H1 (cell line): ENCODE measurements around the gene ZNF750. TPM values are rescaled to one million over a fixed set of nuclear protein-coding genes. Genes with fewer than 3 reads are reported as not detected.
A peak's percentile ranks its signal among the peaks of the same experiment; 100 is the strongest.

Experiments
- CTCF ChIA-PET: fragments of 300-600 bp; sonication (Branson Sonifier 250); formaldehyde crosslinking; loops from one replicate; lab custom pipeline; 2021; ENCODE audit not compliant: partially characterized antibody; lab: Charles Lee
- POLR2A ChIA-PET: fragments of 300-600 bp; sonication (Branson Sonifier 250); formaldehyde crosslinking; loops from one replicate; lab custom pipeline; 2021; ENCODE audit warnings: inconsistent platforms; ENCODE audit not compliant: partially characterized antibody; lab: Charles Lee
- DNase-seq, 2 experiments: peaks; one replicate each; pipeline versions ENCODE4 v3.0.0 to v3.0.0-alpha.2; 2010 to 2022; ENCODE audit warnings: low spot score in 2 of 2, low read depth in 1 of 2, mixed read lengths in 1 of 2
- FAIRE-seq: peaks from 2 replicates; lab custom pipeline; 2011; peaks lifted over from hg19 to GRCh38; lab: Jason Lieb, UNC
- H2AFZ ChIP-seq: 2 replicates; pipeline ENCODE4 v1.8.1; 2012; ENCODE audit warnings: low read length, inconsistent platforms
- H2AK5ac ChIP-seq: 2 replicates; pipeline ENCODE4 v1.6.1; 2013; ENCODE audit warnings: low read depth, low read length
- H2BK120ac ChIP-seq: replicated peaks from 2 replicates; pipeline ENCODE3; 2013; ENCODE audit warnings: low read depth, low read length, inconsistent platforms
- H2BK12ac ChIP-seq: 2 replicates; pipeline ENCODE4 v1.6.1; 2013; ENCODE audit warnings: low read depth, low read length
- H2BK15ac ChIP-seq: 2 replicates; pipeline ENCODE4 v1.6.1; 2013; ENCODE audit warnings: low read length
- H2BK20ac ChIP-seq: 2 replicates; pipeline ENCODE4 v1.6.1; 2013; ENCODE audit warnings: low read length
- H2BK5ac ChIP-seq: 2 replicates; pipeline ENCODE4 v1.6.1; 2013; ENCODE audit warnings: low read depth, low read length
- H3K14ac ChIP-seq: 2 replicates; pipeline ENCODE4 v1.6.1; 2013; ENCODE audit warnings: inconsistent platforms; ENCODE audit not compliant: insufficient read length
- H3K18ac ChIP-seq: 2 replicates; pipeline ENCODE4 v1.6.1; 2013; ENCODE audit warnings: low read length; ENCODE audit errors: extremely low read depth
- H3K23ac ChIP-seq: 2 replicates; pipeline ENCODE4 v1.6.1; 2013; ENCODE audit warnings: inconsistent platforms; ENCODE audit not compliant: insufficient read length
- H3K23me2 ChIP-seq: 2 replicates; pipeline ENCODE4 v1.6.1; 2013; ENCODE audit warnings: low read depth, low read length
- H3K27ac ChIP-seq: 2 replicates; pipeline ENCODE4 v1.6.1; 2011; ENCODE audit warnings: low read depth, low read length, inconsistent platforms
- H3K27me3 ChIP-seq, 4 experiments: replicated peaks in 1 of 4; 1 replicate in 1 of 4; 2 replicates in 3 of 4; pipeline versions ENCODE4 v1.6.1 to v1.8.1; 2011 to 2013; ENCODE audit warnings: low read length in 3 of 4, mild to moderate bottlenecking in 3 of 4, inconsistent platforms in 2 of 4, mixed read lengths in 2 of 4, moderate library complexity in 1 of 4; ENCODE audit not compliant: control insufficient read depth in 3 of 4, insufficient read depth in 3 of 4; ENCODE audit errors: extremely low read depth in 1 of 4
- H3K36me3 ChIP-seq, 4 experiments: 2 replicates each; pipeline versions ENCODE4 v1.6.1 to v1.8.1; 2011 to 2013; ENCODE audit warnings: mild to moderate bottlenecking in 4 of 4, low read length in 3 of 4, moderate library complexity in 2 of 4, control low read depth in 1 of 4, inconsistent platforms in 1 of 4; ENCODE audit not compliant: insufficient read depth in 4 of 4, control insufficient read depth in 2 of 4
- H3K4ac ChIP-seq: replicated peaks from 2 replicates; pipeline ENCODE3; 2013; ENCODE audit warnings: low read length, low read depth, mixed read lengths, inconsistent platforms; ENCODE audit not compliant: insufficient read length
- H3K4me1 ChIP-seq, 4 experiments: replicated peaks in 1 of 4; 1 replicate in 1 of 4; 2 replicates in 3 of 4; pipeline versions ENCODE4 v1.6.1 to v1.8.1; 2011 to 2013; ENCODE audit warnings: low read length in 3 of 4, inconsistent platforms in 2 of 4, mixed read lengths in 1 of 4; ENCODE audit not compliant: insufficient read depth in 4 of 4, control insufficient read depth in 3 of 4
- H3K4me2 ChIP-seq, 2 experiments: 2 replicates each; pipeline versions ENCODE4 v1.6.1 to v1.8.1; 2011 to 2013; ENCODE audit warnings: low read depth in 2 of 2, low read length in 2 of 2, control low read depth in 1 of 2, inconsistent platforms in 1 of 2, mild to moderate bottlenecking in 1 of 2; ENCODE audit not compliant: insufficient read depth in 1 of 2
- H3K4me3 ChIP-seq, 4 experiments: fragments of 200-600, 300-600 bp in 1 of 4; sonication (generic), shearing (Covaris generic), sonication (Bioruptor Twin) in 1 of 4; 2 replicates each; pipeline versions ENCODE4 v1.5.1 to v1.8.1; 2011 to 2016; ENCODE audit warnings: low read length in 4 of 4, low read depth in 3 of 4, control low read depth in 2 of 4, inconsistent platforms in 2 of 4, mild to moderate bottlenecking in 2 of 4, mixed read lengths in 1 of 4, moderate library complexity in 1 of 4; ENCODE audit not compliant: insufficient read depth in 2 of 4; ENCODE audit errors: extremely low read depth in 1 of 4
- H3K56ac ChIP-seq: replicated peaks from 2 replicates; pipeline ENCODE3; 2013; ENCODE audit warnings: low read depth, mild to moderate bottlenecking, mixed read lengths, low read length, inconsistent platforms; ENCODE audit not compliant: insufficient read length
- H3K79me1 ChIP-seq: 2 replicates; pipeline ENCODE4 v1.6.1; 2013; ENCODE audit warnings: low read depth, low read length, control low read depth
- H3K79me2 ChIP-seq, 2 experiments: 2 replicates each; pipeline versions ENCODE4 v1.6.1 to v1.8.1; 2012 to 2013; ENCODE audit warnings: low read length in 2 of 2, mild to moderate bottlenecking in 2 of 2, inconsistent platforms in 1 of 2; ENCODE audit not compliant: insufficient read depth in 2 of 2, control insufficient read depth in 1 of 2
- H3K9ac ChIP-seq, 4 experiments: replicated peaks in 1 of 4; 1 replicate in 1 of 4; 2 replicates in 3 of 4; pipeline versions ENCODE4 v1.6.1 to v1.8.1; 2011 to 2013; ENCODE audit warnings: low read depth in 3 of 4, low read length in 3 of 4, control low read depth in 2 of 4, mild to moderate bottlenecking in 2 of 4, moderate library complexity in 2 of 4, inconsistent platforms in 1 of 4; ENCODE audit errors: extremely low read depth in 1 of 4
- H3K9me3 ChIP-seq, 2 experiments: 2 replicates each; pipeline versions ENCODE4 v1.6.1 to v1.8.1; 2012 to 2013; ENCODE audit warnings: mild to moderate bottlenecking in 2 of 2, moderate library complexity in 2 of 2, control low read depth in 1 of 2, inconsistent platforms in 1 of 2, low read depth in 1 of 2, low read length in 1 of 2, mixed read lengths in 1 of 2; ENCODE audit not compliant: insufficient read depth in 2 of 2
- H4K20me1 ChIP-seq, 2 experiments: replicated peaks in 1 of 2; 2 replicates each; pipeline versions ENCODE3 to v1.8.1; 2011 to 2013; ENCODE audit warnings: inconsistent platforms in 2 of 2, low read length in 2 of 2, mild to moderate bottlenecking in 1 of 2; ENCODE audit not compliant: insufficient read depth in 2 of 2, control insufficient read depth in 1 of 2
- H4K5ac ChIP-seq: 2 replicates; pipeline ENCODE4 v1.6.1; 2013; ENCODE audit warnings: low read length, low read depth, mixed read lengths, inconsistent platforms; ENCODE audit not compliant: insufficient read length
- H4K8ac ChIP-seq: 2 replicates; pipeline ENCODE4 v1.8.0; 2013; ENCODE audit warnings: mild to moderate bottlenecking, moderate library complexity, low read length, inconsistent platforms; ENCODE audit not compliant: insufficient read depth; ENCODE audit errors: extremely low read depth
- H4K91ac ChIP-seq: replicated peaks from 2 replicates; pipeline ENCODE3; 2013; ENCODE audit warnings: low read length, mixed read lengths, inconsistent platforms; ENCODE audit not compliant: insufficient read length
- CTCF ChIP-seq, 3 experiments: IDR thresholded peaks; 1 replicate in 2 of 3; 2 replicates in 1 of 3; pipeline versions ENCODE4 v1.5.1 to v1.6.1; 2011; ENCODE audit warnings: low read length in 3 of 3, mild to moderate bottlenecking in 3 of 3, inconsistent platforms in 2 of 3, low read depth in 1 of 3, moderate library complexity in 1 of 3; ENCODE audit not compliant: insufficient read depth in 1 of 3; ENCODE audit errors: control extremely low read depth in 1 of 3
- MAFK ChIP-seq: IDR thresholded peaks from 2 replicates; pipeline ENCODE4 v1.6.1; 2012; ENCODE audit warnings: low read depth, mild to moderate bottlenecking, improper control_type of control experiment, low read length
- RAD21 ChIP-seq, 2 experiments: IDR thresholded peaks in 1 of 2; conservative IDR thresholded peaks in 1 of 2; 2 replicates each; pipeline ENCODE4 v1.6.1; 2011; ENCODE audit warnings: low read depth in 2 of 2, low read length in 2 of 2, improper control_type of control experiment in 1 of 2, inconsistent platforms in 1 of 2, mild to moderate bottlenecking in 1 of 2, moderate library complexity in 1 of 2
- WGBS, 2 experiments: shearing (Covaris generic) in 1 of 2; methylation state at CpG; one replicate each; pipeline versions ENCODE4 v1.1.6 to v1.1.7; 2013 to 2015; ENCODE audit warnings: low lambda C conversion rate in 2 of 2, mixed read lengths in 2 of 2, inconsistent platforms in 1 of 2, low coverage in 1 of 2, missing lambda C conversion rate in 1 of 2; ENCODE audit not compliant: insufficient replicate concordance in 2 of 2, insufficient coverage in 1 of 2, insufficient read length in 1 of 2; ENCODE audit errors: extremely low coverage in 1 of 2, missing lambda C conversion rate in 1 of 2; 5-methylcytosine and 5-hydroxymethylcytosine counted together
- polyA plus RNA-seq, 7 experiments: library from polyadenylated mRNA; depleted of rRNA in 3 of 7; stranded (reverse) in 5 of 7; unstranded in 2 of 7; fragments of >200 nt in 5 of 7; fragments of 200-250 nt in 2 of 7; gene quantifications; 1 replicate in 5 of 7; 2 replicates in 1 of 7; 4 replicates in 1 of 7; pipeline versions ENCODE4 v1.2.1 to v1.2.3, GENCODE V29; 2011 to 2013; ENCODE audit warnings: missing spikeins in 2 of 7, mixed read lengths in 2 of 7
- total RNA-seq: library from RNA; stranded (reverse); fragmentation: NEBNext Ultra II Directional; extraction: Animal tissue kit (Norgen Biotek cat#: 25700); gene quantifications from 2 replicates; pipeline ENCODE4 v1.2.1, GENCODE V29; 2021

ZNF750 gene
- total and polyA plus RNA-seq, 2 of the 8 experiments (the other 6 are each of a cell fraction or from before 2014, with no cell fraction given): not detected

- POLR2A ChIA-PET: interaction anchor here (1.3 kb wide), 1 partner anchor 11 kb away, joined by 3 read pairs; no protein-coding TSS in a partner anchor
- no peak overlapping the region for H3K9ac ChIP-seq
- H3K4me2 ChIP-seq: no peak overlapping the region
Measured at GRCh38 chr17:82876602-82877379, 37.0 kb upstream of the ZNF750 start.

More at GRCh38 chr17:82876602-82877379, 37.0 kb upstream of the ZNF750 start:
- peak overlapping the region; percentile 40; the same call in 1 of the 2 replicates for H4K8ac ChIP-seq
- H3K4me3 ChIP-seq: no peak overlapping the region
- no peak overlapping the region for H2AK5ac ChIP-seq
- FAIRE-seq (no peak), DNase-seq (no peak)
- peaks cover 0 to 23% of the 10 kb centered on the region in 2 experiments; a peak in 2 of 4 replicates for H3K79me2 ChIP-seq
- H2BK120ac ChIP-seq: no peak overlapping the region
- no peak overlapping the region for H4K91ac ChIP-seq
- no peaks in the 10 kb centered on the region for H3K9me3 ChIP-seq
- TF ChIP-seq MAFK (no peak), RAD21 (IDR thresholded peaks at IDR 0.05 in 1 of 2, conservative IDR thresholded peaks at IDR 0.05 in 1 of 2; ENCODE audit: low read depth in 2 of 2, low read length in 2 of 2) (0 out of 4 replicates have a peak, but pooled peaks of 1 of the 2 experiments have one; percentile 15), CTCF (IDR thresholded peaks at IDR 0.05; ENCODE audit: control extremely low read depth in 1 of 3, insufficient read depth in 1 of 3, low read depth in 1 of 3, low read length in 3 of 3) (peak in 2 of 3 experiments; percentile 17 to 32; a peak in 3 of 4 replicates)
- peaks cover 0 to 11% (median 3%) of the 10 kb centered on the region in 4 experiments; a peak in 5 of 7 replicates for H3K4me1 ChIP-seq
- no peak overlapping the region for H3K4ac ChIP-seq
- H4K20me1 ChIP-seq: peaks cover 4 to 12% of the 10 kb centered on the region in 2 experiments
- CTCF ChIA-PET: interaction anchor here (0.8 to 3.4 kb wide), 10 partner anchors 14 to 95 kb away, joined by 3 to 18 read pairs (median 3); no protein-coding TSS in a partner anchor
- H3K23me2 ChIP-seq: no peaks in the 10 kb centered on the region
- H2BK12ac ChIP-seq: no peak overlapping the region
- H4K5ac ChIP-seq: no peak overlapping the region
- no peak overlapping the region for H2BK5ac ChIP-seq
- no peak overlapping the region for H3K27ac ChIP-seq
- no peak overlapping the region for H3K14ac ChIP-seq
- no peak overlapping the region for H2BK20ac ChIP-seq
- H3K27me3 ChIP-seq: no peaks in the 10 kb centered on the region
- WGBS, 2 experiments: 84% methylated on average over 14 of the region's 14 CpGs; no CpG with 5 or more reads in 1 of the 2 experiments
- H3K23ac ChIP-seq: no peak overlapping the region
- H3K36me3 ChIP-seq: peaks cover 0 to 3% (median 1%) of the 10 kb centered on the region in 4 experiments; a peak in 2 of 8 replicates
- no peak overlapping the region for H2BK15ac ChIP-seq
- no peak overlapping the region for H2AFZ ChIP-seq
- no peak overlapping the region for H3K56ac ChIP-seq
- H3K79me1 ChIP-seq: peaks cover 14% of the 10 kb centered on the region
- H3K18ac ChIP-seq: no peak overlapping the region
